K562 (cell line): ENCODE data around the gene GPN1. TPM values are rescaled to one million over a fixed set of nuclear protein-coding genes. Genes with fewer than 3 reads are reported as not detected.

Experiments
- CBX1 ChIP-seq: sonication (generic); IDR thresholded peaks from 2 replicates; pipeline ENCODE4 v1.6.1; 2016; ENCODE audit warnings: antibody characterized with exemption, low read depth, mild to moderate bottlenecking
- DMBX1 ChIP-seq: fragments of 250-450 bp; sonication (Bioruptor Pico); IDR thresholded peaks from 2 replicates; pipeline ENCODE4 v1.8.0; 2022; ENCODE audit warnings: inconsistent platforms, mild to moderate bottlenecking, moderate library complexity, borderline replicate concordance
- E2F1 ChIP-seq: sonication (generic); formaldehyde crosslinking; IDR thresholded peaks from 2 replicates; pipeline ENCODE4 v1.8.1; 2023; ENCODE audit warnings: mild to moderate bottlenecking, missing genetic modification reagents, moderate library complexity
- ELF2 ChIP-seq: fragments of 250-450 bp; sonication (Bioruptor Pico); IDR thresholded peaks from 2 replicates; pipeline ENCODE4 v1.5.0; 2021; ENCODE audit warnings: mild to moderate bottlenecking
- GTF2F1 ChIP-seq: IDR thresholded peaks from 2 replicates; pipeline ENCODE4 v1.6.1; 2011; ENCODE audit warnings: low read depth, low read length, improper control_type of control experiment
- HDAC1 ChIP-seq, 2 experiments: fragments of 450-650 bp; IDR thresholded peaks; 2 replicates each; pipeline ENCODE4 v1.6.1; 2016 to 2017; ENCODE audit warnings: inconsistent platforms in 1 of 2, mild to moderate bottlenecking in 1 of 2, moderate library complexity in 1 of 2
- ID3 ChIP-seq, 2 experiments: fragments of 250-450 bp in 1 of 2; fragments of 450-650 bp in 1 of 2; sonication (Bioruptor Pico) in 1 of 2; IDR thresholded peaks; 2 replicates each; pipeline versions ENCODE4 v1.6.1 to v1.8.0; 2016 to 2021; ENCODE audit warnings: mild to moderate bottlenecking in 2 of 2, moderate library complexity in 2 of 2, missing compliant biosample characterization in 1 of 2, missing genetic modification characterization in 1 of 2
- KAT7 ChIP-seq: sonication (generic); formaldehyde crosslinking; IDR thresholded peaks from 2 replicates; pipeline ENCODE4 v1.8.0; 2022; ENCODE audit warnings: missing genetic modification reagents, mild to moderate bottlenecking, borderline replicate concordance
- MYNN ChIP-seq, 2 experiments: sonication (generic); formaldehyde crosslinking in 1 of 2; IDR thresholded peaks; 2 replicates each; pipeline versions ENCODE4 v1.5.0 to v1.6.1; 2016 to 2020; ENCODE audit warnings: antibody characterized with exemption in 1 of 2, missing genetic modification reagents in 1 of 2
- NEUROD1 ChIP-seq: fragments of 150-350 bp; IDR thresholded peaks from 2 replicates; pipeline ENCODE4 v1.6.1; 2014; ENCODE audit warnings: borderline replicate concordance, low read length, low read depth; ENCODE audit not compliant: partially characterized antibody
- NFIC ChIP-seq: fragments of 450-650 bp; IDR thresholded peaks from 2 replicates; pipeline ENCODE4 v1.6.1; 2017; ENCODE audit warnings: mild to moderate bottlenecking, inconsistent platforms
- PKNOX1 ChIP-seq: fragments of 450-650 bp; IDR thresholded peaks from 2 replicates; pipeline ENCODE4 v1.6.1; 2016
- RBM25 ChIP-seq: fragments of 200-400 bp; formaldehyde crosslinking; IDR thresholded peaks from 2 replicates; pipeline ENCODE4 v1.6.1; 2018; ENCODE audit warnings: low read length, low read depth, moderate library complexity; ENCODE audit not compliant: severe bottlenecking
- SETDB1 ChIP-seq: IDR thresholded peaks from one replicate; pipeline ENCODE4 v1.6.1; 2012; ENCODE audit warnings: low read length, control low read depth, inconsistent platforms
- SRSF3 ChIP-seq: fragments of 200-400 bp; formaldehyde crosslinking; IDR thresholded peaks from 2 replicates; pipeline ENCODE4 v1.6.1; 2016; ENCODE audit warnings: mild to moderate bottlenecking, low read length, moderate library complexity; ENCODE audit not compliant: insufficient read depth
- TEAD4 ChIP-seq, 2 experiments: sonication (generic) in 1 of 2; formaldehyde crosslinking in 1 of 2; IDR thresholded peaks; 2 replicates each; pipeline versions ENCODE4 v1.6.1 to v1.8.0; 2012 to 2022; ENCODE audit warnings: borderline replicate concordance in 1 of 2, inconsistent platforms in 1 of 2, low read length in 1 of 2, mild to moderate bottlenecking in 1 of 2, missing genetic modification reagents in 1 of 2
- XRCC4 ChIP-seq: IDR thresholded peaks from one replicate; pipeline ENCODE4 v1.6.1; 2011; ENCODE audit not compliant: insufficient read depth, insufficient read length; ENCODE audit errors: extremely low read depth
- ZFP30 ChIP-seq: fragments of 250-450 bp; sonication (Bioruptor Pico); IDR thresholded peaks from 2 replicates; pipeline ENCODE4 v1.8.0; 2022; ENCODE audit warnings: moderate library complexity, mild to moderate bottlenecking, inconsistent platforms, borderline replicate concordance
- ZNF449 ChIP-seq: fragments of 250-450 bp; sonication (Bioruptor Pico); IDR thresholded peaks from 2 replicates; pipeline ENCODE4 v1.8.0; 2022; ENCODE audit warnings: moderate library complexity, mild to moderate bottlenecking, inconsistent platforms
- ZNF589 ChIP-seq: fragments of 200-800 bp; sonication (Bioruptor generic); IDR thresholded peaks from 2 replicates; pipeline ENCODE4 v1.6.1; 2016; ENCODE audit warnings: low read depth, missing genetic modification characterization, missing compliant biosample characterization
- ZNF695 ChIP-seq: fragments of 450-650 bp; formaldehyde crosslinking; IDR thresholded peaks from 2 replicates; pipeline ENCODE4 v1.4.0; 2020; ENCODE audit warnings: mild to moderate bottlenecking, moderate library complexity
- ZSCAN29 ChIP-seq: fragments of 450-650 bp; IDR thresholded peaks from 2 replicates; pipeline ENCODE4 v1.6.1; 2017
- polyA plus RNA-seq, 8 experiments: library from polyadenylated mRNA; depleted of rRNA in 4 of 8; stranded (reverse) in 5 of 8; unstranded in 3 of 8; fragments of >200 nt; fragmentation: Nextera tagmentation in 2 of 8; fragmentation: Illumina TruSeq in 1 of 8; extraction: Ambion mirVana in 2 of 8; extraction: Trizol in 1 of 8; gene quantifications; 2 replicates each; pipeline versions ENCODE4 v1.2.1 to v1.2.3, GENCODE V29; 2011 to 2014; ENCODE audit warnings: inconsistent platforms in 1 of 8, missing spikeins in 1 of 8
- total RNA-seq, 7 experiments: library from RNA; depleted of rRNA in 6 of 7; stranded (reverse); fragments of >200 nt in 6 of 7; fragmentation: Illumina TruSeq in 2 of 7; extraction: Trizol in 2 of 7; gene quantifications; 2 replicates each; pipeline versions ENCODE4 v1.2.1 to v1.2.3, GENCODE V29; 2011 to 2021; ENCODE audit warnings: low replicate concordance in 1 of 7

GPN1 gene
- total and polyA plus RNA-seq, 9 of the 15 experiments (the other 6 are each of a cell fraction or from before 2014, with no cell fraction given) = 23.4 to 171 (median 48.2) TPM

- TF ChIP-seq PKNOX1 = peak; percentile 30; the same call in 1 of the 2 replicates
- TF ChIP-seq HDAC1 (IDR thresholded peaks at IDR 0.05) = no peak
- no peak for TF ChIP-seq SRSF3
- TF ChIP-seq XRCC4 = no peak
- TF ChIP-seq KAT7 (CRISPR knock-in tag) = no peak
- no peak for TF ChIP-seq GTF2F1
- no peak for TF ChIP-seq ZNF589
- TF ChIP-seq ZNF695 (CRISPR knock-in tag) = no peak
- no peak for TF ChIP-seq MYNN (IDR thresholded peaks at IDR 0.05)
- no peak for TF ChIP-seq MYNN (CRISPR knock-in tag; IDR thresholded peaks at IDR 0.05)
- TF ChIP-seq ID3 (CRISPR knock-in tag; IDR thresholded peaks at IDR 0.05) = no peak
- no peak for TF ChIP-seq ID3 (tag; IDR thresholded peaks at IDR 0.05)
- TF ChIP-seq CBX1 = no peak
- TF ChIP-seq NFIC = no peak
- TF ChIP-seq ZFP30 (CRISPR knock-in tag) = no peak
- no peak for TF ChIP-seq E2F1 (CRISPR knock-in tag)
- no peak for TF ChIP-seq ZSCAN29
- TF ChIP-seq ZNF449 = no peak
- peak; percentile 89 for TF ChIP-seq TEAD4 (IDR thresholded peaks at IDR 0.05; ENCODE audit: low read length)
- no peak for TF ChIP-seq TEAD4 (CRISPR knock-in tag; IDR thresholded peaks at IDR 0.05; ENCODE audit: borderline replicate concordance)
- TF ChIP-seq SETDB1 = no peak
- TF ChIP-seq ELF2 = no peak
- TF ChIP-seq RBM25 = no peak
- no peak for TF ChIP-seq DMBX1 (CRISPR knock-in tag)
- no peak for TF ChIP-seq NEUROD1
These were observed 54.7 kb downstream of the GPN1 start (continued) for GRCh38 chr2:27683390-27684071.
